ENCODE results near the gene CHTF8.

DNA sequence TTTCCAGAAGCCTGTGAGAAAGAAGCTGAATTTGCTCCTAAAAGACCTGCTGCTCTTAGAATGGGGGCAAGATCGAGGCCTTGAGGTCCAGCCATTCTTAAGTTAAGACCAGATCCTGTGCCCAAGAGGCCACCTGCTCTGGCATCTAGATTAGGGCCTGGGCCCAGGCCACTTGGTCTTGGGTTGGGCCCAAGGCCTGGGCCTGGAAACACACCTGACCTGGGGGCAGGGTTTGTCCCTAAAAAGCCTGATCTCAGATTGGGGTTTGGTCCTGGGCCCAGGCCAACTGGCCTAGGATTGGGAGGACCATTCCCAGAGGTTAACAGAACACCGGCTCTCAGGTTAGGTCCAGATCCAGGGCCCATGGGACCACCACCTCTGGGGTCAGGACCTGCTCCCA lies 12.9 kb downstream of the CHTF8 start:
- TF ChIP-seq ZBTB7A (tag by site-specific recombination; IDR thresholded peaks at IDR 0.05; ENCODE audit: low read depth) (no peak), KLF1 (tag by site-specific recombination; IDR thresholded peaks at IDR 0.05) (no peak), ZSCAN30 (tag by site-specific recombination; IDR thresholded peaks at IDR 0.05) (no peak), ZNF350 (tag by site-specific recombination; IDR thresholded peaks at IDR 0.05) (no peak), ZNF221 (tag by site-specific recombination; IDR thresholded peaks at IDR 0.05; ENCODE audit: borderline replicate concordance) (no peak), ZNF670 (tag by site-specific recombination; IDR thresholded peaks at IDR 0.05; ENCODE audit: low read depth) (no peak), TRIM28 (IDR thresholded peaks at IDR 0.05; ENCODE audit: borderline replicate concordance, low read length) (no peak), ZNF426 (tag by site-specific recombination; IDR thresholded peaks at IDR 0.05) (no peak), ZNF404 (tag by site-specific recombination; IDR thresholded peaks at IDR 0.05) (no peak), RBAK (tag by site-specific recombination; IDR thresholded peaks at IDR 0.05) (no peak)
- TF ChIP-seq, protein P1, sequence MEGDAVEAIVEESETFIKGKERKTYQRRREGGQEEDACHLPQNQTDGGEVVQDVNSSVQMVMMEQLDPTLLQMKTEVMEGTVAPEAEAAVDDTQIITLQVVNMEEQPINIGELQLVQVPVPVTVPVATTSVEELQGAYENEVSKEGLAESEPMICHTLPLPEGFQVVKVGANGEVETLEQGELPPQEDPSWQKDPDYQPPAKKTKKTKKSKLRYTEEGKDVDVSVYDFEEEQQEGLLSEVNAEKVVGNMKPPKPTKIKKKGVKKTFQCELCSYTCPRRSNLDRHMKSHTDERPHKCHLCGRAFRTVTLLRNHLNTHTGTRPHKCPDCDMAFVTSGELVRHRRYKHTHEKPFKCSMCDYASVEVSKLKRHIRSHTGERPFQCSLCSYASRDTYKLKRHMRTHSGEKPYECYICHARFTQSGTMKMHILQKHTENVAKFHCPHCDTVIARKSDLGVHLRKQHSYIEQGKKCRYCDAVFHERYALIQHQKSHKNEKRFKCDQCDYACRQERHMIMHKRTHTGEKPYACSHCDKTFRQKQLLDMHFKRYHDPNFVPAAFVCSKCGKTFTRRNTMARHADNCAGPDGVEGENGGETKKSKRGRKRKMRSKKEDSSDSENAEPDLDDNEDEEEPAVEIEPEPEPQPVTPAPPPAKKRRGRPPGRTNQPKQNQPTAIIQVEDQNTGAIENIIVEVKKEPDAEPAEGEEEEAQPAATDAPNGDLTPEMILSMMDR (tag by site-specific recombination; IDR thresholded peaks at IDR 0.05) = no peak
- TF ChIP-seq, protein P2, sequence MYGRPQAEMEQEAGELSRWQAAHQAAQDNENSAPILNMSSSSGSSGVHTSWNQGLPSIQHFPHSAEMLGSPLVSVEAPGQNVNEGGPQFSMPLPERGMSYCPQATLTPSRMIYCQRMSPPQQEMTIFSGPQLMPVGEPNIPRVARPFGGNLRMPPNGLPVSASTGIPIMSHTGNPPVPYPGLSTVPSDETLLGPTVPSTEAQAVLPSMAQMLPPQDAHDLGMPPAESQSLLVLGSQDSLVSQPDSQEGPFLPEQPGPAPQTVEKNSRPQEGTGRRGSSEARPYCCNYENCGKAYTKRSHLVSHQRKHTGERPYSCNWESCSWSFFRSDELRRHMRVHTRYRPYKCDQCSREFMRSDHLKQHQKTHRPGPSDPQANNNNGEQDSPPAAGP (tag by site-specific recombination; IDR thresholded peaks at IDR 0.05) = no peak

Data from HEK293 (cell line).